IMR-90 (cell line): ENCODE measurements around the gene RIOK1. TPM values are rescaled to one million over a fixed set of nuclear protein-coding genes. Genes with fewer than 3 reads are reported as not detected.
"Not testable (repeated sequence)": the region's sequence is repeated elsewhere in the genome, so short reads cannot be mapped to it uniquely, and the experiment has no call there.

Experiments
- ATAC-seq: fragments of 200-7000 bp; cut with Tn5 transposase; 2 replicates; pipeline ENCODE4 v1.9.1; 2020; ENCODE audit warnings: low read depth, mild to moderate bottlenecking, moderate library complexity
- BruUV-seq: library from RNA; stranded (reverse); fragments of 400-500 nt; replicated peaks from 2 replicates; lab custom pipeline; 2021; lab: Mats Ljungman, UMichigan
- CTCF ChIA-PET: fragments of 300-600 bp; formaldehyde crosslinking; extraction: SDS; loops from one replicate; lab custom pipeline; 2021; ENCODE audit warnings: antibody characterized with exemption; lab: Yijun Ruan, JAX
- POLR2A ChIA-PET: fragments of 300-600 bp; sonication (Branson Sonifier 250); formaldehyde crosslinking; loops from one replicate; lab custom pipeline; 2022; ENCODE audit warnings: antibody characterized with exemption; ENCODE audit not compliant: unreplicated experiment; lab: Charles Lee
- DNase-seq: peaks from one replicate; pipeline ENCODE4 v3.0.0; 2013
- H2AFZ ChIP-seq: replicated peaks from 2 replicates; pipeline ENCODE3; 2013; ENCODE audit warnings: low read length, mild to moderate bottlenecking; ENCODE audit not compliant: poor library complexity
- H2AK5ac ChIP-seq: 2 replicates; pipeline ENCODE4 v1.6.1; 2013; ENCODE audit warnings: low read depth, low read length, inconsistent platforms
- H2AK9ac ChIP-seq: replicated peaks from 2 replicates; pipeline ENCODE3; 2013; ENCODE audit warnings: mild to moderate bottlenecking, low read depth, low read length, moderate library complexity; ENCODE audit not compliant: poor library complexity
- H2BK120ac ChIP-seq: 2 replicates; pipeline ENCODE4 v1.6.1; 2013; ENCODE audit warnings: low read depth, low read length, inconsistent platforms
- H2BK15ac ChIP-seq: 3 replicates; pipeline ENCODE4 v1.6.1; 2013; ENCODE audit warnings: low read depth, low read length, inconsistent platforms
- H2BK20ac ChIP-seq: 2 replicates; pipeline ENCODE4 v1.6.1; 2013; ENCODE audit warnings: low read depth, mild to moderate bottlenecking, inconsistent platforms, low read length, moderate library complexity
- H2BK5ac ChIP-seq: 2 replicates; pipeline ENCODE4 v1.6.1; 2013; ENCODE audit warnings: mild to moderate bottlenecking, low read depth, low read length, inconsistent platforms; ENCODE audit not compliant: poor library complexity, severe bottlenecking
- H3K14ac ChIP-seq: replicated peaks from 2 replicates; pipeline ENCODE4 v1.6.1; 2013; ENCODE audit warnings: low read depth, low read length, inconsistent platforms
- H3K18ac ChIP-seq: 2 replicates; pipeline ENCODE4 v1.6.1; 2013; ENCODE audit warnings: low read depth, low read length, control low read depth
- H3K23ac ChIP-seq: 2 replicates; pipeline ENCODE4 v1.6.1; 2013; ENCODE audit warnings: low read depth, low read length, inconsistent platforms
- H3K27ac ChIP-seq: 2 replicates; pipeline ENCODE4 v1.5.1; 2013; ENCODE audit warnings: mild to moderate bottlenecking, control low read depth, low read length; ENCODE audit not compliant: insufficient read depth
- H3K27me3 ChIP-seq: 2 replicates; pipeline ENCODE4 v1.6.1; 2013; ENCODE audit warnings: low read length; ENCODE audit not compliant: control insufficient read depth, insufficient read depth
- H3K36me3 ChIP-seq: 2 replicates; pipeline ENCODE4 v1.6.1; 2013; ENCODE audit warnings: low read length, mixed read lengths; ENCODE audit not compliant: control insufficient read depth, insufficient read depth
- H3K4ac ChIP-seq: 2 replicates; pipeline ENCODE4 v1.6.1; 2013; ENCODE audit warnings: low read depth, low read length, inconsistent platforms
- H3K4me1 ChIP-seq: 2 replicates; pipeline ENCODE4 v1.6.1; 2013; ENCODE audit warnings: low read length, mixed read lengths; ENCODE audit not compliant: control insufficient read depth, insufficient read depth
- H3K4me2 ChIP-seq: 2 replicates; pipeline ENCODE4 v1.6.1; 2013; ENCODE audit warnings: low read depth, mild to moderate bottlenecking, control low read depth, low read length, moderate library complexity
- H3K4me3 ChIP-seq: 2 replicates; pipeline ENCODE4 v1.5.1; 2013; ENCODE audit warnings: low read depth, mild to moderate bottlenecking, control low read depth, low read length, moderate library complexity; ENCODE audit not compliant: insufficient read depth
- H3K56ac ChIP-seq: 2 replicates; pipeline ENCODE4 v1.6.1; 2013; ENCODE audit warnings: low read length, inconsistent platforms; ENCODE audit not compliant: insufficient read depth; ENCODE audit errors: extremely low read depth
- H3K79me1 ChIP-seq, 2 experiments: 2 replicates each; pipeline ENCODE4 v1.6.1; 2013; ENCODE audit warnings: low read length in 2 of 2, inconsistent platforms in 1 of 2, low read depth in 1 of 2
- H3K9ac ChIP-seq: 2 replicates; pipeline ENCODE4 v1.6.1; 2013; ENCODE audit warnings: low read depth, low read length, control low read depth
- H3K9me1 ChIP-seq: 2 replicates; pipeline ENCODE4 v1.6.1; 2013; ENCODE audit warnings: low read length, inconsistent platforms; ENCODE audit not compliant: insufficient read depth
- H3K9me3 ChIP-seq: 2 replicates; pipeline ENCODE4 v1.6.1; 2013; ENCODE audit warnings: low read length; ENCODE audit not compliant: control insufficient read depth, insufficient read depth
- H4K20me1 ChIP-seq: 2 replicates; pipeline ENCODE4 v1.6.1; 2013; ENCODE audit warnings: low read length, inconsistent platforms; ENCODE audit not compliant: insufficient read depth
- H4K5ac ChIP-seq: 2 replicates; pipeline ENCODE4 v1.6.1; 2013; ENCODE audit warnings: mild to moderate bottlenecking, low read depth, low read length, control low read depth
- H4K8ac ChIP-seq, 2 experiments: 2 replicates each; pipeline ENCODE4 v1.6.1; 2013; ENCODE audit warnings: low read depth in 2 of 2, low read length in 2 of 2, control low read depth in 1 of 2, inconsistent platforms in 1 of 2
- H4K91ac ChIP-seq: 2 replicates; pipeline ENCODE4 v1.6.1; 2013; ENCODE audit warnings: low read depth, low read length, inconsistent platforms; ENCODE audit not compliant: insufficient read depth
- WGBS, 2 experiments: methylation state at CpG; one replicate each; pipeline versions ENCODE4 v1.1.5 to v1.1.7; 2013; ENCODE audit warnings: missing lambda C conversion rate in 2 of 2; ENCODE audit not compliant: insufficient read length in 1 of 2; ENCODE audit errors: extremely low coverage in 2 of 2; 5-methylcytosine and 5-hydroxymethylcytosine counted together
- dilution Hi-C: fragments of 300-500 bp; cut with HindIII; formaldehyde crosslinking; loops from one replicate; pipeline ENCODE4 v1.14.3; 2018; ENCODE audit warnings: low sequenced_read_pairs; ENCODE audit not compliant: unreplicated experiment
- in situ Hi-C: fragments of 300-500 bp; cut with MboI; formaldehyde crosslinking; loops from 3 replicates; pipeline ENCODE4 v1.14.3; 2019; ENCODE audit warnings: low sequenced_read_pairs, inconsistent platforms, mixed read lengths
- intact Hi-C: fragments of 100-400 bp; cut with micrococcal nuclease; formaldehyde crosslinking; loops from 2 replicates; pipeline ENCODE4 v1.10.0; 2022
- polyA plus RNA-seq, 3 experiments: library from polyadenylated mRNA; depleted of rRNA; stranded (reverse); fragments of >200 nt; gene quantifications; 2 replicates each; pipeline ENCODE4 v1.2.3, GENCODE V29; 2012; ENCODE audit warnings: low replicate concordance in 1 of 3
- total RNA-seq: library from RNA; depleted of rRNA; stranded (reverse); fragments of >200 nt; gene quantifications from 2 replicates; pipeline ENCODE4 v1.2.3, GENCODE V29; 2012

Gene RIOK1
- total and polyA plus RNA-seq, 2 of the 4 experiments (the other 2 are of a cell fraction), result 17.0 to 17.8 TPM

DNA sequence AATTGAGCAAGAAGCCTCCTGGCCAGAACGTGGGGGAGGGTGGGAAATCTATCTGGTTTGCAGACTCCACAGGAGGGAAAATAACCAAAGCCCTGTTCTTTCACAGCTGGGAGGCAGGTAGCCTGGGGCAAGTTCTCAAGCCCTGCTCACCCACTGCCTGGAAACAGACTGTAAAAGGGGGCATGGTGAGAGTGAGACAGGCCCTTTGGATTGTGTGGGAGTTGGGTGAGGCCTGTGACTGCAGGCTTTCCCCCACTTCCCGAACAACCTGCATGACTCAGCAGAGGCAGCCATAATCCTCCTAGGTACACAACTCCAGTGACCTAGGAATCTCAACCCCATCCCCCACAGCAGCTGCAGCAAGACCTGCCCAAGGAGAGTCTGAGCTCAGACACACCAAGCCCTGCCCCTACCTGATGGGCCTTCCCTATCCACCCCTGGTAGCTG is 42.0 kb upstream of the RIOK1 start:
- dilution Hi-C loops, ATAC-seq, H4K91ac ChIP-seq, H3K79me1 ChIP-seq, H4K8ac ChIP-seq, H2BK20ac ChIP-seq, CTCF ChIA-PET, H3K23ac ChIP-seq, H2AK9ac ChIP-seq, H3K27ac ChIP-seq, H2BK5ac ChIP-seq, intact Hi-C loops, H2BK15ac ChIP-seq, H3K9ac ChIP-seq, H3K4me3 ChIP-seq, H2AFZ ChIP-seq, H3K14ac ChIP-seq, H4K5ac ChIP-seq, BruUV-seq, H3K27me3 ChIP-seq, H3K4me1 ChIP-seq, H3K36me3 ChIP-seq, H3K4me2 ChIP-seq, H3K9me3 ChIP-seq, DNase-seq, H2BK120ac ChIP-seq, in situ Hi-C loops, H4K20me1 ChIP-seq, H3K56ac ChIP-seq, H3K9me1 ChIP-seq, H3K4ac ChIP-seq, POLR2A ChIA-PET, H2AK5ac ChIP-seq, H3K18ac ChIP-seq: not testable (repeated sequence)
- WGBS, 2 experiments, result no CpG with 5 or more reads among the region's 2 CpGs

DNA sequence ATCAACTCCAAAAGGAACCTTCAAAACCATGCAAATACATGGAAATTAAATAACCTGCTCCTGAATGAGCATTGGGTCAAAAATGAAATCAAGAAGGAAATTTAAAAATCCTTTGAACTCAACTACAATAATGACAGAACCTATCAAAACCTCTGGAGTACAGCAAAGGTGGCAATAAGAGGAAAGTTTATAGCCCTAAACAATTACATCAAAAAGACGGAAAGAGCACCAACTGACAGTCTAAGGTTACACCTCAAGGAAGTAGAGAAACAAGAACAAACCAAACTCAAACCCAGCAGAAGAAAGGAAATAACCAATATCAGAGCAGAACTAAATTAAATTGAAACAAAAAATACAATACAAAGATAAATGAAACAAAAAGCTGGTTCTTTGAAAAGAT is 39.0 kb upstream of the RIOK1 start:
- H3K4me2 ChIP-seq, H3K4me1 ChIP-seq, H3K79me1 ChIP-seq, H3K9ac ChIP-seq, H2BK15ac ChIP-seq, H3K56ac ChIP-seq, BruUV-seq, H4K8ac ChIP-seq, H2BK120ac ChIP-seq, H2AFZ ChIP-seq, CTCF ChIA-PET, H3K27me3 ChIP-seq, H2BK20ac ChIP-seq, POLR2A ChIA-PET, H3K23ac ChIP-seq, H3K4ac ChIP-seq, H2AK9ac ChIP-seq, H3K14ac ChIP-seq, ATAC-seq, H3K18ac ChIP-seq, H3K4me3 ChIP-seq, H2AK5ac ChIP-seq, H3K9me3 ChIP-seq, H3K9me1 ChIP-seq, H3K36me3 ChIP-seq, dilution Hi-C loops, H4K20me1 ChIP-seq, in situ Hi-C loops, H4K91ac ChIP-seq, DNase-seq, H4K5ac ChIP-seq, H2BK5ac ChIP-seq, intact Hi-C loops, H3K27ac ChIP-seq: not testable (repeated sequence)
- WGBS, 2 experiments, result no CpG with 5 or more reads among the region's 1 CpG
